DOHH2 (cell line): ENCODE data around the gene MACROD2.

Experiments used
- CTCF ChIP-seq: fragments of 200-600 bp; sonication (generic); IDR thresholded peaks from one replicate; pipeline ENCODE4 v1.5.1; 2014; ENCODE audit warnings: antibody characterized with exemption, mild to moderate bottlenecking, low read depth, low read length; ENCODE audit not compliant: poor library complexity, severe bottlenecking
- EZH2phosphoT487 ChIP-seq: fragments of 200-600 bp; sonication (generic); IDR thresholded peaks from 2 replicates; pipeline ENCODE4 v1.6.1; 2017; ENCODE audit warnings: borderline replicate concordance, mild to moderate bottlenecking, antibody characterized with exemption, low read length, moderate library complexity, mixed read lengths

DNA sequence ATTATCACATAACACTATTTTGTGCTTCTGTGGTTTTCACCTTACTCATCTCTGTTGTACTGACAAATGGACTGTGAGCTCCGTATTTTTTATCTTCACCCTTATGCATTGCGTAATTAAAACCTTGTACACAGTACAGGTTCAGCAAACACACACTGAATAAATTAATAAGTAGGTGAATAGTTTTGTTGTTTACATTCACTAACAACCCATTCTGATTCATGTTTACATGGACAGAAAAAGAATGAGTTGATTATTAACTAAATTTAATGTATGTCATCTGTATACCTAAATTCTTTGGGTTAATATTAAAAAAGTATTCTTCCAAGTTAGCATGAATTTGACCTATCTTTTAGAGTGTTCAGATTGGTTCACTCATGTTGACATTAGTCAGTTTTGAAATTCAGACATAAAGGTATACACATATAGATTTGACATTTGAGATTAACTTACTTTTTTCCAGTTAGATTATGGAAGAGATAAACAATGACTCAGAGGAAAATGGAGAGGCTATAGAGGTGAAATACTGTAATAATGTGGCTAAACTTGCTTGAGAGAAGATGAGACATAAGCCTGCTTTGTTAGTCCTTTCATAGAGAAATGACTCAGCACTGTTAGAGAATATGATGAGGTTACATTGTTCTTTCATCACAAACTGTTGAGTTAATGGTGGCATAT is 883.8 kb downstream of the MACROD2 start:
- TF ChIP-seq CTCF (no peak), EZH2phosphoT487 (no peak)
